Measurements from ENCODE around the gene CABP4.

- TF ChIP-seq RFX5 (IDR thresholded peaks at IDR 0.05; ENCODE audit: low read depth, low read length) (no peak), CTCF (IDR thresholded peaks at IDR 0.05 in 2 of 3, conservative IDR thresholded peaks at IDR 0.05 in 1 of 3; ENCODE audit: control insufficient read depth in 2 of 3, extremely low read depth in 1 of 3, insufficient read depth in 1 of 3, low read depth in 3 of 3, low read length in 3 of 3) (no peak), MTA3 (IDR thresholded peaks at IDR 0.05; ENCODE audit: borderline replicate concordance, low read length) (no peak), CBX3 (IDR thresholded peaks at IDR 0.05; ENCODE audit: borderline replicate concordance, low read depth) (no peak), ZNF384 (IDR thresholded peaks at IDR 0.05; ENCODE audit: borderline replicate concordance, low read depth, low read length) (no peak; the same call in 1 of the 2 replicates), NFYB (IDR thresholded peaks at IDR 0.05; ENCODE audit: insufficient read depth, low read depth, low read length) (no peak)
Observed at GRCh38 chr11:67435727-67436458, 19.3 kb upstream of the CABP4 start.

Measured in GM12878 (cell line).